ENCODE data around the gene MRGPRD. TPM values are rescaled to one million over a fixed set of nuclear protein-coding genes. Genes with fewer than 3 reads are reported as not detected.

The MRGPRD gene
- total and polyA plus RNA-seq, 10 of the 15 experiments (the other 5 are each of a cell fraction or from before 2014, with no cell fraction given): not detected

DNA sequence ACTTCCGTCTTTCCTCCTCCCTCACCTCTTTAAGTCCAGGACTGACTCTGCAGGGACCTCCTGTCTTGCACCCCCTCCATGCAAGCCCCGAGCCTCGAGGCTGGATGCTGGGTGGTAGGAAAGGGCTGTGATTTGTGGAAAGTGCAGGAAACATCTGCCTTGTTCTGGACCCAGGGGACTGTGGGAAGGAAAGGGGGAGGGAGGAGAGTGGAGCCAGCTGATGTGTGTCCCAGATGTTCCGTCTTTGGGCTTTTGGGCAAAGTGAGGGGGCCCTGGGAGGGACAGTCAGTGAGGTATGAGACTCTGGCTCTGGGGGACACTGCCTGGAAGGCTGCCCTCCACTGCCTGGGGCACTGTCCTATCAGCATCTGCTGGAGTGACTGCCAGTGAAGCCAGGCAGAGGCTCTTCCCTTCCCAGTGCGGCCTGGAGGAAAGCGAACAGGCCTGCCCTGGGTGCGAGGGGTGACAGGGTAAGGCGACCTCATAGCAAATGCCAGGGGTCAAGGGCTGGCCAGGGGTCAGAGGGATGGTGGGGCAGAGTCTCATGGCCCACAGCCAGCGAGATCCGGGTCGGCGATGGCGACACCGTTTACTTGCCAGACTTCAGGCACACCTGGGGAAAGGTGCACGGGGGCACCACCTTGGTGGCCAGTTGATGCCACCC is 1.7 kb downstream of the MRGPRD start:
- no peak for ATAC-seq
- FAIRE-seq: no peak
- ChIA-PET RAD21 (ENCODE audit: unreplicated experiment) (no interaction called here), POLR2A (no interaction called here), SMC1A (ENCODE audit: uncharacterized antibody, unreplicated experiment) (no interaction called here), CTCF (interaction anchor here (1.0 to 1.2 kb wide), 2 partner anchors 11 to 15 kb away, joined by 3 read pairs; no protein-coding TSS in a partner anchor)
- Histone ChIP-seq H4K20me1 (ENCODE audit: control insufficient read depth, insufficient read depth) (no peaks in the 10 kb centered on the region), H3K4me3 (no peak overlapping the region), H3K27me3 (replicated peaks in 1 of 2; ENCODE audit: control insufficient read depth in 2 of 2, insufficient read depth in 2 of 2, low read length in 1 of 2) (no peaks in the 10 kb centered on the region; a peak in 2 of 4 replicates), H3K4me1 (ENCODE audit: control insufficient read depth, insufficient read depth, low read length) (no peaks in the 10 kb centered on the region), H3K4me2 (ENCODE audit: control insufficient read depth, insufficient read depth) (no peak overlapping the region), H3K79me2 (ENCODE audit: control insufficient read depth, insufficient read depth, low read length) (no peaks in the 10 kb centered on the region), H3K9me3 (replicated peaks; ENCODE audit: control insufficient read depth, insufficient read depth, low read length) (no peaks in the 10 kb centered on the region; the same call in 2 of the 3 replicates), H3K36me3 (ENCODE audit: control insufficient read depth in 2 of 2, insufficient read depth in 2 of 2, low read length in 1 of 2) (no peaks in the 10 kb centered on the region), H3K9ac (ENCODE audit: control insufficient read depth, insufficient read depth, low read length) (no peak overlapping the region), H3K27ac (ENCODE audit: control insufficient read depth, insufficient read depth) (no peak overlapping the region), H2AFZ (ENCODE audit: control insufficient read depth, low read depth, low read length) (no peak overlapping the region)
- DNase-seq (ENCODE audit: low read depth, low spot score): no peak
- 40% methylated on average over 15 of the region's 15 CpGs for whole genome bisulfite sequencing (ENCODE audit: insufficient coverage, insufficient replicate concordance, low lambda C conversion rate, missing lambda C conversion rate)
- in situ Hi-C loops (cut with MboI): no loop called here
- TF ChIP-seq SP1 (IDR thresholded peaks at IDR 0.05; ENCODE audit: low read depth, low read length): no peak
- no peak for TF ChIP-seq ETV6 (conservative IDR thresholded peaks at IDR 0.05 in 1 of 2, IDR thresholded peaks at IDR 0.05 in 1 of 2; ENCODE audit: borderline replicate concordance in 1 of 2, low read depth in 1 of 2)
- TF ChIP-seq MTA2 (IDR thresholded peaks at IDR 0.05; ENCODE audit: low read depth): no peak
- TF ChIP-seq, protein P1, sequence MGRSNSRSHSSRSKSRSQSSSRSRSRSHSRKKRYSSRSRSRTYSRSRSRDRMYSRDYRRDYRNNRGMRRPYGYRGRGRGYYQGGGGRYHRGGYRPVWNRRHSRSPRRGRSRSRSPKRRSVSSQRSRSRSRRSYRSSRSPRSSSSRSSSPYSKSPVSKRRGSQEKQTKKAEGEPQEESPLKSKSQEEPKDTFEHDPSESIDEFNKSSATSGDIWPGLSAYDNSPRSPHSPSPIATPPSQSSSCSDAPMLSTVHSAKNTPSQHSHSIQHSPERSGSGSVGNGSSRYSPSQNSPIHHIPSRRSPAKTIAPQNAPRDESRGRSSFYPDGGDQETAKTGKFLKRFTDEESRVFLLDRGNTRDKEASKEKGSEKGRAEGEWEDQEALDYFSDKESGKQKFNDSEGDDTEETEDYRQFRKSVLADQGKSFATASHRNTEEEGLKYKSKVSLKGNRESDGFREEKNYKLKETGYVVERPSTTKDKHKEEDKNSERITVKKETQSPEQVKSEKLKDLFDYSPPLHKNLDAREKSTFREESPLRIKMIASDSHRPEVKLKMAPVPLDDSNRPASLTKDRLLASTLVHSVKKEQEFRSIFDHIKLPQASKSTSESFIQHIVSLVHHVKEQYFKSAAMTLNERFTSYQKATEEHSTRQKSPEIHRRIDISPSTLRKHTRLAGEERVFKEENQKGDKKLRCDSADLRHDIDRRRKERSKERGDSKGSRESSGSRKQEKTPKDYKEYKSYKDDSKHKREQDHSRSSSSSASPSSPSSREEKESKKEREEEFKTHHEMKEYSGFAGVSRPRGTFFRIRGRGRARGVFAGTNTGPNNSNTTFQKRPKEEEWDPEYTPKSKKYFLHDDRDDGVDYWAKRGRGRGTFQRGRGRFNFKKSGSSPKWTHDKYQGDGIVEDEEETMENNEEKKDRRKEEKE (IDR thresholded peaks at IDR 0.05): no peak
- TF ChIP-seq IKZF1 (conservative IDR thresholded peaks at IDR 0.05): no peak
- TF ChIP-seq, protein P2, sequence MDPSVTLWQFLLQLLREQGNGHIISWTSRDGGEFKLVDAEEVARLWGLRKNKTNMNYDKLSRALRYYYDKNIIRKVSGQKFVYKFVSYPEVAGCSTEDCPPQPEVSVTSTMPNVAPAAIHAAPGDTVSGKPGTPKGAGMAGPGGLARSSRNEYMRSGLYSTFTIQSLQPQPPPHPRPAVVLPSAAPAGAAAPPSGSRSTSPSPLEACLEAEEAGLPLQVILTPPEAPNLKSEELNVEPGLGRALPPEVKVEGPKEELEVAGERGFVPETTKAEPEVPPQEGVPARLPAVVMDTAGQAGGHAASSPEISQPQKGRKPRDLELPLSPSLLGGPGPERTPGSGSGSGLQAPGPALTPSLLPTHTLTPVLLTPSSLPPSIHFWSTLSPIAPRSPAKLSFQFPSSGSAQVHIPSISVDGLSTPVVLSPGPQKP (IDR thresholded peaks at IDR 0.05; ENCODE audit: low read depth, low read length): no peak
- TF ChIP-seq BMI1 (IDR thresholded peaks at IDR 0.05; ENCODE audit: borderline replicate concordance): no peak
- no peak for TF ChIP-seq STAT3 (IDR thresholded peaks at IDR 0.05; ENCODE audit: low read depth, low read length)
- TF ChIP-seq, protein P3, sequence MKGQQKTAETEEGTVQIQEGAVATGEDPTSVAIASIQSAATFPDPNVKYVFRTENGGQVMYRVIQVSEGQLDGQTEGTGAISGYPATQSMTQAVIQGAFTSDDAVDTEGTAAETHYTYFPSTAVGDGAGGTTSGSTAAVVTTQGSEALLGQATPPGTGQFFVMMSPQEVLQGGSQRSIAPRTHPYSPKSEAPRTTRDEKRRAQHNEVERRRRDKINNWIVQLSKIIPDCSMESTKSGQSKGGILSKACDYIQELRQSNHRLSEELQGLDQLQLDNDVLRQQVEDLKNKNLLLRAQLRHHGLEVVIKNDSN (IDR thresholded peaks at IDR 0.05; ENCODE audit: borderline replicate concordance, extremely low read length, insufficient read depth, low read depth, low read length): no peak
- TF ChIP-seq, protein P4, sequence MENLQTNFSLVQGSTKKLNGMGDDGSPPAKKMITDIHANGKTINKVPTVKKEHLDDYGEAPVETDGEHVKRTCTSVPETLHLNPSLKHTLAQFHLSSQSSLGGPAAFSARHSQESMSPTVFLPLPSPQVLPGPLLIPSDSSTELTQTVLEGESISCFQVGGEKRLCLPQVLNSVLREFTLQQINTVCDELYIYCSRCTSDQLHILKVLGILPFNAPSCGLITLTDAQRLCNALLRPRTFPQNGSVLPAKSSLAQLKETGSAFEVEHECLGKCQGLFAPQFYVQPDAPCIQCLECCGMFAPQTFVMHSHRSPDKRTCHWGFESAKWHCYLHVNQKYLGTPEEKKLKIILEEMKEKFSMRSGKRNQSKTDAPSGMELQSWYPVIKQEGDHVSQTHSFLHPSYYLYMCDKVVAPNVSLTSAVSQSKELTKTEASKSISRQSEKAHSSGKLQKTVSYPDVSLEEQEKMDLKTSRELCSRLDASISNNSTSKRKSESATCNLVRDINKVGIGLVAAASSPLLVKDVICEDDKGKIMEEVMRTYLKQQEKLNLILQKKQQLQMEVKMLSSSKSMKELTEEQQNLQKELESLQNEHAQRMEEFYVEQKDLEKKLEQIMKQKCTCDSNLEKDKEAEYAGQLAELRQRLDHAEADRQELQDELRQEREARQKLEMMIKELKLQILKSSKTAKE (IDR thresholded peaks at IDR 0.05; ENCODE audit: low read depth, poor library complexity, severe bottlenecking): no peak
- no TSS peak for BruUV-seq (replicated peaks)
- intact Hi-C loops (cut with micrococcal nuclease; ENCODE audit: unreplicated experiment): no loop called here

All from GM12878 (cell line).